ENCODE results near the gene NCK2. TPM values are rescaled to one million over a fixed set of nuclear protein-coding genes. Genes with fewer than 3 reads are reported as not detected.

NCK2 gene
- total and polyA plus RNA-seq, 9 of the 15 experiments (the other 6 are each of a cell fraction or from before 2014, with no cell fraction given) = 0.90 to 27.9 (median 15.9) TPM

DNA sequence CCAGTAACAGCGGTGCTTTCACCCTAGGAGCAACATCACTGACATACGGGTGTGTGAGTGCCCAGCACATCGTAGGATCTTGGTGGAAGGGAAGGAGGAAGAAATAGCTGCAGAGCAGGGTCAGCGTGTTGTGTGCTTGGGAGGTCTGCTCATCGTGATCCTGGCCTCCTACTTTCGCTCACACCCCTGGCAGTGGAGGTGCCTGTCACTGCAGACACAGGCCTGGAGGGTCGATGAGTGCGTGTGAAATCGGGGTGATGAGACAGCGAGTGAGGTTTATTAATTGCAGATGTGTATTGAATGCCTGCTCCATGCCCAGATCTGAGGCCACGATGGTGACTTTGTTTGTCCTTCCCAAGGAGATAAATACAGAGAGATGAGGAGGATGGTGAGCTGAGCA lies 126.1 kb downstream of the NCK2 start:
- intact Hi-C loops (cut with micrococcal nuclease) (no loop called here), in situ Hi-C loops (cut with MboI) (no loop called here)
- no TSS peak for BruUV-seq (replicated peaks)
- H3K9me1 ChIP-seq (ENCODE audit: control insufficient read depth, insufficient read depth, low read length) = peaks cover 5% of the 10 kb centered on the region
- TF ChIP-seq ZFPM2 (CRISPR knock-in tag; IDR thresholded peaks at IDR 0.05) (no peak), ZNF79 (CRISPR knock-in tag; IDR thresholded peaks at IDR 0.05; ENCODE audit: low read depth) (no peak), EP300 (IDR thresholded peaks at IDR 0.05; ENCODE audit: low read length) (no peak), HSF4 (CRISPR knock-in tag; IDR thresholded peaks at IDR 0.05; ENCODE audit: borderline replicate concordance) (no peak), ZFP36 (IDR thresholded peaks at IDR 0.05; ENCODE audit: low read depth, low read length, partially characterized antibody) (no peak), PTRF (tag; IDR thresholded peaks at IDR 0.05) (no peak), SMAD2 (IDR thresholded peaks at IDR 0.05; ENCODE audit: low read depth, low read length) (no peak)
- TF ChIP-seq, protein P1, sequence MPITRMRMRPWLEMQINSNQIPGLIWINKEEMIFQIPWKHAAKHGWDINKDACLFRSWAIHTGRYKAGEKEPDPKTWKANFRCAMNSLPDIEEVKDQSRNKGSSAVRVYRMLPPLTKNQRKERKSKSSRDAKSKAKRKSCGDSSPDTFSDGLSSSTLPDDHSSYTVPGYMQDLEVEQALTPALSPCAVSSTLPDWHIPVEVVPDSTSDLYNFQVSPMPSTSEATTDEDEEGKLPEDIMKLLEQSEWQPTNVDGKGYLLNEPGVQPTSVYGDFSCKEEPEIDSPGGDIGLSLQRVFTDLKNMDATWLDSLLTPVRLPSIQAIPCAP (CRISPR knock-in tag; IDR thresholded peaks at IDR 0.05; ENCODE audit: borderline replicate concordance) = no peak
- TF ChIP-seq, protein P2, sequence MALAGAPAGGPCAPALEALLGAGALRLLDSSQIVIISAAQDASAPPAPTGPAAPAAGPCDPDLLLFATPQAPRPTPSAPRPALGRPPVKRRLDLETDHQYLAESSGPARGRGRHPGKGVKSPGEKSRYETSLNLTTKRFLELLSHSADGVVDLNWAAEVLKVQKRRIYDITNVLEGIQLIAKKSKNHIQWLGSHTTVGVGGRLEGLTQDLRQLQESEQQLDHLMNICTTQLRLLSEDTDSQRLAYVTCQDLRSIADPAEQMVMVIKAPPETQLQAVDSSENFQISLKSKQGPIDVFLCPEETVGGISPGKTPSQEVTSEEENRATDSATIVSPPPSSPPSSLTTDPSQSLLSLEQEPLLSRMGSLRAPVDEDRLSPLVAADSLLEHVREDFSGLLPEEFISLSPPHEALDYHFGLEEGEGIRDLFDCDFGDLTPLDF (CRISPR knock-in tag; IDR thresholded peaks at IDR 0.05) = no peak
- TF ChIP-seq, protein P3, sequence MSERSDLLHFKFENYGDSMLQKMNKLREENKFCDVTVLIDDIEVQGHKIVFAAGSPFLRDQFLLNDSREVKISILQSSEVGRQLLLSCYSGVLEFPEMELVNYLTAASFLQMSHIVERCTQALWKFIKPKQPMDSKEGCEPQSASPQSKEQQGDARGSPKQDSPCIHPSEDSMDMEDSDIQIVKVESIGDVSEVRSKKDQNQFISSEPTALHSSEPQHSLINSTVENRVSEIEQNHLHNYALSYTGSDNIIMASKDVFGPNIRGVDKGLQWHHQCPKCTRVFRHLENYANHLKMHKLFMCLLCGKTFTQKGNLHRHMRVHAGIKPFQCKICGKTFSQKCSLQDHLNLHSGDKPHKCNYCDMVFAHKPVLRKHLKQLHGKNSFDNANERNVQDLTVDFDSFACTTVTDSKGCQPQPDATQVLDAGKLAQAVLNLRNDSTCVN (CRISPR knock-in tag; IDR thresholded peaks at IDR 0.05) = no peak
- peaks cover 12% of the 10 kb centered on the region; the same call in 2 of the 3 replicates for H3K79me2 ChIP-seq (ENCODE audit: control insufficient read depth, insufficient read depth, low read length)
- CTCF ChIA-PET (ENCODE audit: low intra/inter-chr PET ratio) = no interaction called here
- WGBS (ENCODE audit: insufficient coverage, low coverage, missing lambda C conversion rate) = 78% methylated on average over 11 of the region's 11 CpGs
- no peak overlapping the region for H2AFZ ChIP-seq (ENCODE audit: low read depth, low read length)
- no peak for DNase-seq (ENCODE audit: extremely low read depth in 1 of 4, low spot score in 3 of 4)
- no peak for ATAC-seq
- peaks cover 12 to 13% of the 10 kb centered on the region in 2 experiments for H3K4me1 ChIP-seq (replicated peaks in 1 of 2; ENCODE audit: control insufficient read depth in 2 of 2, insufficient read depth in 2 of 2, low read length in 2 of 2)
- H4K20me1 ChIP-seq (replicated peaks; ENCODE audit: control insufficient read depth, insufficient read depth, low read length) = peaks cover 2% of the 10 kb centered on the region
- H3K27ac ChIP-seq (ENCODE audit: extremely low read depth, low read depth, low read length) = no peak overlapping the region
- no peak overlapping the region for H3K4me2 ChIP-seq (ENCODE audit: insufficient read depth, low read length)
- POLR2A ChIA-PET = interaction anchor here (0.5 kb wide), 1 partner anchor 770 kb away, joined by 3 read pairs; no protein-coding TSS in a partner anchor
- no peak overlapping the region for H3K9ac ChIP-seq (ENCODE audit: insufficient read depth in 1 of 2, low read depth in 2 of 2, low read length in 2 of 2)
- no peak overlapping the region for H3K4me3 ChIP-seq
- FAIRE-seq = no peak
- no peaks in the 10 kb centered on the region for H3K27me3 ChIP-seq (ENCODE audit: control insufficient read depth in 2 of 2, insufficient read depth in 2 of 2, low read length in 2 of 2)
- no peaks in the 10 kb centered on the region for H3K36me3 ChIP-seq (ENCODE audit: control insufficient read depth, insufficient read depth, low read length)
- H3K9me3 ChIP-seq (replicated peaks; ENCODE audit: control insufficient read depth, insufficient read depth, low read depth, low read length) = no peaks in the 10 kb centered on the region

All from K562 (cell line).